GM21576 (cell line): ENCODE results near the gene AOAH.
"Not testable (repeated sequence)": the region's sequence is repeated elsewhere in the genome, so short reads cannot be mapped to it uniquely, and the experiment has no call there.

ENCODE experiments used
- ATAC-seq: cut with Tn5 transposase; IDR thresholded peaks from one replicate; pipeline ENCODE4 v1.9.1; 2021; ENCODE audit warnings: mild to moderate bottlenecking, moderate library complexity; ENCODE audit not compliant: unreplicated experiment

The AOAH gene

DNA sequence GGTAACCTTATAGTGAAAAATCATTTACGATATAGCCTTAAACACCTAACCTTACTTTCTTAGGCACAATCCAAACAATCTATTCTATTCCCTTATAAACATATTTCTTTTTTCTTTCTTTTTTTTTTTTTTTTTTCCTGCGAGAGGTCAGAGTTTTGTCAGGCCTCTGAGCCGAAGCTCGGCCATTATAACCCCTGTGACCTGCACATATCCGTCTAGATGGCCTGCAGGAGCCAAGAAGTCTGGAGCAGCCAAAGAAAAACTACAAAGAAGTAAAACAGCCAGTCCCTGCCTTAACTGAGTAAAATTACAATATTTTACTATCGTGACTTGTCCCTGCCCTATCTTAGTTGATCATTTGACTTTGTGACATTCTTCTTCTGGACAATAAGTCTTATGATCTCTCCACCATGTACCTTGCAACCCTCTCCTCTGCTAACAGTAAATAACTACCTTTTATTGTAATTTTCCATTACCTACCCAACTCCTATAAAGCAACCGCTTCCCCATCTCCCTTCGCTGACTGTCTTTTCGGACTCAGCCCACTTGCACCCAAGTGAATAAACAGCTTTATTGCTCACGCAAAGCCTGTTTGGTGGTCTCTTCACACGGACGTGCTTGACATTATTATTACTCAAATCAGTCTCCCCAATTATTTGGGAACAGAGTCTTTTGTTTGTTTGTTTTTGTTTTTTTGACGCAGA, 64.5 kb downstream of the AOAH start:
- no peak for ATAC-seq

DNA sequence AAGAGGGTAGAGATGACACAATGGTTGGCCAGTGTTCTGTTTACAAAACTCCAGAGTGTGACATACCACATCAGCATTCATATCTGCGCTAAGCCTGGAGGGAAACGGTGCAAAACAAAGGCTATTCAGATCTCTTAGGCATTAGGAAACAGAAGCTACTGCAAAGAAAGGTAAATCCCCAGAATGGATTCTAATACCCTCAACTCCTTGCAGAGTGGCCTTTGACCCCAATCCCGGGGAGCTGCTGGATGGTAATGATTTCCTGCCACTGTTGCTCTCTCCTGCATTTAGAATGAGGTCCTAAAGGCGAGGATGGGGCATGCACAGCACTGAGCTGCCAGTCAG, 65.2 kb downstream of the AOAH start:
- no peak for ATAC-seq

DNA sequence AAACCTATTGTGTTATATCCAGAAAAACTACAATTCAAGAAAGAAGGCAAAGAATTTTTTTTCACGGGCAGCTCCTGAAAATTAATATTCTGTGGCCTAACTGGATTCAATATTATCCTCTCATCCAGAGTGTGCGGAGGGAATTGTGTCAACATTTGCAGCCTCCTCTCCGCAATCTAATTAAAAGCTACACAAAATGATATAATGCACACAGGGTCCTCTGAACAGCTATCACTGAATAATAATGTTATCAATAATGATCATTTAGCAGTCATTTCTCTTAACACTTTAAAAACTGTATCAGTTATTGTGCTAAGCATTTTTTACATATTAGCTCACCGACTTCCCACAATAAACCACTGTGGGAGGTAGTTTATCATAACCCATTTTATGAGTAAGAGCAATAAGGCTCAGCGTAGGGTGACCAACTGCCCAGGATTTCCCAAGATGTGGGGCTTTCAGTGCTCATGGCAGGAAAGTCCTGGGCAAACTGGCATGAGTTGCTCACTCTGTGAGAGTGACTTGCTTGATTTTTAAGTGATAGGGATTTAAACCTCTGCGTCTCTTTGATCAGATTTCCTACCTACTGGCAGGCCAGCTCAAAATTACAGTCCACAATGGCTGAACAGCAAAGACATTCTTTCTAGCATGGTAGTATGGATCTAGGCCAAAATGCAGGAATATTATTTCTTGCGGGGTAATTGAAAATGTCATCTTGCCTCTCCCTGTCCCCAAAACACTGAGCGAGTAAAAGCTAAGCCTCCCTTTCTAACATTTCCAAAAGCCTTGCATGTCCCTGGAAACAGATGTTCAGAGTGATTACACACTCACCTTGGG, 65.7 kb downstream of the AOAH start:
- no peak for ATAC-seq

DNA sequence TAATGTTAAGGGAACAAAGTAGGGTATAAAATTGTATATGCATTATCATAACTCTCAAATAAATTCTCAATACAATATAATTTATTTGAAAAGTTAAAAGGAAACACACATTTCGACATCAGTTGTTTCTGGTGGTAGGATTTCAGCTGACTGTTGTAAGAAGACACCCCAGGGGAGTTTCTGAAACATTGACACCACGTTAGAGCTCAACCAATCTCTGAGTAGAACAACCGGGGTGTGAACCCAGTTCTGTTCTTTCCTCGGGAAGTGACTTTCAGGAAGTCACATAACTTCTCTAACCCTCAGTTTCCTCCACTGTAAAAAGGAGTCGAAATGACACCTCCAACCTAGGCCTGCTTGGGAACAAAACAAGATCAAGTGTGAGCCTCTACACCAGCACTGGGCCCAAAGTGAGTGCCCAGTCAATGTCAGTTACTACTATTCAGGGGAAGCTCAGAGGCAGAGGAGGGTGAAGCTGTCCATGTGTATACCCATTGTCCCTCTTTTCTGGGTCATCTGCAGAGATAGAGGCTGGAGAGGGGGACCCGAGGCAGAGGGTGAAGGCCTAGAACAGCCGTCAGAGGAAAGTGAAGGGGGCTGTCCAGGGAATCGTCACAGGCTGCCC, 67.1 kb downstream of the AOAH start:
- no peak for ATAC-seq

DNA sequence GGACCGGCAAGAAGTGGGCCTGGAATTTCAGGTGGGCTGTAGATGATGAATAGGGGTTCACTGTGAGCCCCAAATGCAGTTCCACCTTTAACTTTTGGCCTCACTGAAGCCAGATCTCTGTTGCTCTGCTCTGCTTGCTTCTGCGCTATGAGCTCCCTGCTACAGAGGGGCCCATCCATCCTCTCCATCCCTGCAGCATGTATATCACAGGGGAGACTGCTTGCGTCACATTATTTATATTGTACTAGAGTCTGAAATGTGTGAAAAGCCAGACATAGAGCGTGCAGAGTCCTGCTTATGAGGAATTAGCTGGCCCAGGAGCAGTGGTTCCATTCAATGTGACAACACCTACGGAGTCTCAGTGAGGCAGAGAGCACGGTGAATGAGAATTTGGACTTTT, 69.9 kb downstream of the AOAH start:
- ATAC-seq: no peak

DNA sequence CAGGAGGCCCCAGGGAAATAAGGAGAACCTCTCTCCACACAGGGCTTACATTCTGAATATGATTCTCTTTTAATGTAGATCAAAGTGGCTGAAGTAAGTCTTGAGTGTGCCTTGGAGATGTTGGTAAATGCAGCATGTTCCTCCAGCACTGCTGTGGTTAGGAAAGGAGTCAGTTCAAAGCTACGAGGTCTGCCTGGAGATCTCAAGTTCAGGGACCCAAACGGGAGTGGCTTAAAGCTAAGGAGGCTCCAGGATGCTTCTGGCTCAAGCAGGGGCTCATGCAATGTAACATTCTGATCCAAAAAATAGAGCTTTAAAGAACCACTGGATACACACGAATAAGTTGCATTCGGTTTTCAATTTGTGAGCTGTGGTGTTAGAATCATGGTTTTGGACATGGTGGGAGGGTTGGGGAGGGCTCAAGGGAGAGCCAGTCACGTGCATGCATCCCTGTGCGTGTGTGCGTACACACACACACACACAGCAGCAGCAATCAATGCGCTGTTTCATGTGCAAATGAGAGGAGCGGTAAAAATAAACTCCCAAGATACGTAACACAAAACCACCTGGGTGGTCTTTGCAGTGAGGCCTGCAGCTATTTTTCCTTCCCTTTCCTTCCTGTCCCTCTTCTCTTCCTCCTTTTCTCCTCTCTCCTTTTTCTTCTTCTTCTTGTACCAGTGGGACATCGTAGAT, 70.5 kb downstream of the AOAH start:
- ATAC-seq: no peak

DNA sequence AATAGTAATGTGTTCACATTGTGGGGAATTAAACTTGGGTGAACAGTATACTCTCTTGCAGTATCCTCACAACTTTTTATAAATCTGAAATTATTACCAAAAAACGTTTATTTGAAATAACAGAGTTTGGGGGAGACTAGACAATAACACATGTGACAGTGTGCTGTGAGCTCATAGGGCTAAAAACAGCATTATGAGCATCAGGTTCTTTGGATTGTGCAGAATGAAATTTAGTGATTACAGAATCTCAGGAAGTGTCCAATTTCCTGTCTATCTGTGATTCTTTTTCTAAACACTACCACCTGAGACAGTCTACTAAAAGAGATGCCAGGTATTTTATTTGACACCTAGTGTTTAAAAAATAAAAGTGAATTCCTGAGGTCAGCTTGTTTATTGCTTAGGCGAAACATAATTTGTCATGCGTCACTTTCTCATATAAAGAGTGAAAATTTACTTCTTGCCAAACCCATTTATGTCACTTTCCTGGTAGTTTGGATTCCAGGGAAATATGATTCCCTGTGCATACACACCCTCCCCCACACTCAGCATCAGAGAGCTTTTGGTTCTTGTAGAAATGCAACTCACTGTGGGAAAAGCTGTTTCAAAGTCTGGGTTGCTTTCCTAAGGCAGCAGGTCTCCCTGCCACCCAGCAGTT, 71.2 kb downstream of the AOAH start:
- ATAC-seq: no peak

DNA sequence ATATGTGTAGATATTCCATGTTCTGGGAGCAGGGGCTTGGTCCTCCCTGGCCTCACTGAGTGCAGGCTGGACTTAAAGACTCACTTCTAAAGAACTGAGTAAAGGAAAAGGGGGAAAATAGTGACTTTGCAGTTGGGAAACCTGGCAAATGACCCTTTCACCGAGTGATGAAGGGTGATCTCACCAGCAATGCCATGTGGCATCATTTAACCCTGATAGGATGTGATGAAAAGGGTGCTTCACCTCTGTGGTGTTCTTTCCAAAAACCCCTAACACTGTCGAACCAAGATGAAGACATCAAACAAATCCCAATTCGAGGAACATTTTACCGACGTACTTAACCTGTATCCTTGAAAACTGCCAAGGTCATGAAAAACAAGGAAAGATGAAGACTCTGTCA, 71.9 kb downstream of the AOAH start:
- no peak for ATAC-seq

DNA sequence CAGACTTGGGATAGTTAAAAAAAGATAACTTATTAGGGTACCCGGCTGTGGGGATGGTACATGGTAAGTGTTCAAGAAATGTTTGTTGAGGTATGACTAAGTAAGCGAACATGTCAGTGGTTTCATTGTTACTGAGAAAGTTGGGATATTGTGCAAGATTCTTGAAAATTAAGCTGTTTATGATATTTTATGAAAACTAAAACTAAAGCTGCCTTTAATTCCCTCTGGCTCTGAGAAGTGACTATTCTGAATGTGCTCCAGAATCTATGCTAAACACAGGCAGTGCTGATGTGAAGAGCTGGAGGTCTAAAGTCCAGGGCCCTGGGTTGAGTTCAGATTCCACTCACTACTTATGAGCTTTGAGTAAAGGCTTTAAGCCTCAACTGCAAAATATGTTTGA, 72.9 kb downstream of the AOAH start:
- no peak for ATAC-seq

DNA sequence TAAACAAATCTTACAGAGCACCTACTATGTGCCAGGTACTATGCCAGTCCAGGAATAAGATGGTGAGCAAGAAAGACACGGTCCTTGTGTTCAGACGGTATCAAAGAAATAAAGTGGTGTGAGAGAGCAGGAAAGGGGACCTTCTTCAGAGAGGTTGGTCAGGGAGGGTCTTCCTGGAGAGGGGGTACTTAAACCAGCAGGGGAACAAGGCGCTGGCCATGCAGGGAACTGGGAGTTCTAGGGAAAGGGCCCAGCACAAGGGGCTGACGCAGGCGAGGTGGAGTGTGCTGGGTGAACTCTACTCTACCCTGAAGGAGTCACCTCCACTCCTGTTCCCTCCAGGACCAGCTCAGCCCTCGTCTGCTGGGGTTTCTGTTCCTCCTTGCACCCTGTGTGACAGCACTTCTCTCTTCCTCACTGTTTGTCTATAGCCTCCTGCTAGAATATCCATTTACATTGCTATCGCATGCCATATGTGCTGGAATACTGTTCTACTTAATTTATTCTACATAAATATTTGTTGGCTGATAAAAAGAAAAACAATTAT, 73.5 kb downstream of the AOAH start:
- no peak for ATAC-seq

DNA sequence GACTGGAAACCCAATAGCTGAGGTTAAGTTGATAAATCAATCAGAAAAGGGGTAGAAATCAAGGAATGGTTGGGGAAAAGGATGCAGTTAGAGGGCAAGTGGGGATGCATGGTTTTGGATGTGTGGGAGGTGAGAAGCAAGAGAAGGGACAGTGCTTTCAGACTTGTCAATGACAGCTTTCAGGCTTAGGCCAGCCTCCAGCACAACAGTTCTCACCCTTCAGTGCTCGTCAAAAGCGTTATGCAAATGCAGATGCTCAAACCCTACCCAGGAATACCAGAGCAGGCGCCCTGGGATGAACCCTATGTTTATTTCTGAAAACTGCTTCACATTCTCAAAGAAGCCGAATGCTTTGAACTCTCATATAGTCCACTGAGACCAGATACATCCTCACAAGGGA, 74.0 kb downstream of the AOAH start:
- ATAC-seq: no peak

DNA sequence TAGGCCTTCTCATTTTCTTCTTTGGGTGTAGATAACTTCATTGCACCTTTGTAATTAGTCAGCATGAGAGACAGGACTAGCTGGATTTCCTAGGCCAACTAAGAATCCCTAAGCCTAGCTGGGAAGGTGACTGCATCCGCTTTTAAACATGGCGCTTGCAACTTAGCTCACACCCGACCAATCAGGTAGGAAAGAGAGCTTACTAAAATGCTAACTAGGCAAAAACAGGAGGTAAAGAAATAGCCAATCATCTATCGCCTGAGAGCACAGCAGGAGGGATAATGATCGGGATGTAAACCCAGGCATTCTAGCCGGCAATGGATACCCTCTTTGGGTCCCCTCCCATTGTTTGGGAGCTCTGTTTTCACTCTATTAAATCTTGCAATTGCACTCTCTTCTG, 75.0 kb downstream of the AOAH start:
- ATAC-seq: not testable (repeated sequence)

DNA sequence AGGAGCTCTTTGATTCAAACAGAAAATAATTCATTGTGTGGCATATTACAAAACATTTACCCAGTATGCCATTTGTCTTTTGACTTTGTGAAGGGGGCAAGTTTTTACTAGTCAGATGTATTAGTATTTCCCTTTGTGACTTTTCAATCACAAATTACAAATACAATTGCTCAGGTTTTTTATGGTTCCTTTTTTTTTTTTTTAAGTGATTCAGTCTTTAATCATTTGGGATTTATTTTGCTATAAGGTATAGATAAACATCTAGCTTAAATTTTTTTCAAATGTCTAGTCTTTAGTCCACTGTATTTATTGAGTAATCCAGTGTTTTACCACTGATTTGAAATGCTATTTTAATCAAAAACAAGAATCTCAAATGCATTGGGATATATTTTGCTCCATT, 75.9 kb downstream of the AOAH start:
- no peak for ATAC-seq

DNA sequence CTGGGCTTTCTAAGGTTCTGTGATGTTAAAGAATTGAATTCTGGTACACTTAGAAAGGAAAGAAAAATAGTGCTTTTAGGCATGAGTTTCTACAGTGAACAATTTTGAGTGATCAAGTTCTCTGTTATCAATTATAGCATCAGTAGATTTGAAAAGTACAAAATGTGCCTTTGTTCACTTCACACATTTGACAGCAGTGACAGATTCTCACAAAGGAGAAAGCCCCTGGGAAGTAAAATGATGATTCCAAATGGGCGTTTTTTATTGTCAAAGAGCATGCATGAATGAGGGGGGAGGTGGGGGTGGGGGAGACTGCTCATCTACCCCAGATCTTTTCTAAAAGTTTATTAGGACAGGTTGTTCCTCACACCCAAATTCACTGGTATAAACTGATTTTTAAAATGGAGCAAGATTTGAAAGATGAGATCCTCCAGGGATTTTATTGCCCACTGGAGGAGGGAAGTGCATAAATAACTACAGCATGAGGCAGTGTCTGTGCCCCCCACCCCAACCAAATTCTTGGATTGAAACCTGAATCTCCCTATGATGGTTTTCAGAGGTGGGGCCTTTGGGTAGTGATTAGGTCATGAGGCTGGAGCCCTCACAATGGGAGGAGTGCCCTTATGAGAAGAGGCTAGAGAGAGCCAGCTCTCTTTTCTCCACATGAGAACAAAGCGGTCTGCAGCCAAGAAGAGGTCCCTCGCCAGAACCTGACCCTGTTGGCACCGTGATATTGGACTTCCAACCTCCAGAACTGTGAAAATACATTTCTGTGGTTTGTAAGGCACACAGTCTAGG, 79.5 kb downstream of the AOAH start:
- no peak for ATAC-seq

DNA sequence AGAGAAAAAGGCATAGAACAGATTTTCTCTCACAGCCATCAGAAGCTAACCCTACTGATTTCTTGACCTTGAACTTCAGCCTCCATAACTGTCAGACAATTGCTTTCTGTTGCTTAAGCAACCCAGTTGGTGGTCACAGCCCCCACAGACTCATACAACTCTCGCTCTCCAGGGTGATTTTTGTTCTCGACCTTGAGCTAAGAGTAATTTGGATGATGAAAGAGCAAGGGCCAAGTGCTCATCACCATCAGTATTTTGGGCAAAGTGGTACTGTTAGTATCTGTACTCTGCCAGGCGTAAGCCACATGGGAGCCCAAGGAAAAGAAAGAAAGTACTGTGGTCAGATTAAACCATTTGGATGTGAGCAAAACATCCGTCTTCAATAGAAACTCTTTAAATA, 81.9 kb downstream of the AOAH start:
- ATAC-seq: no peak

DNA sequence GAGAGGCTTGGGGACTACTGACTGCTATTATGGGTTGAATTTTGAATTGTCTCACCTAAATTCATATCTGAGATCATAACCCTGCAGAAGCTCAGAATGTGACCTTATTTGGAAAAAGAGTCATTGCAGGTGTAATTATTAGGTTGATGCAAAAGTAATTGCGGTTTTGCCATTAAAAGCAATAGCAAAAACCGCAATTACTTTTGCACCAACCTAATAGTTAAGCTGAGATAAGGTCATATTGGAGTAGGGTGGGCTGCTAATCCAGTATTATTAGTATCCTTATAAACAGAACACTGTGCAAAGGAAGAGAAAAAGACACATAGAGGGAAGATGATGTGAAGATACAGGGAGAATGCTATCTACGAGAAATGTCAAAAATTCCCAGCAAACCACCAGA, 82.3 kb downstream of the AOAH start:
- no peak for ATAC-seq

DNA sequence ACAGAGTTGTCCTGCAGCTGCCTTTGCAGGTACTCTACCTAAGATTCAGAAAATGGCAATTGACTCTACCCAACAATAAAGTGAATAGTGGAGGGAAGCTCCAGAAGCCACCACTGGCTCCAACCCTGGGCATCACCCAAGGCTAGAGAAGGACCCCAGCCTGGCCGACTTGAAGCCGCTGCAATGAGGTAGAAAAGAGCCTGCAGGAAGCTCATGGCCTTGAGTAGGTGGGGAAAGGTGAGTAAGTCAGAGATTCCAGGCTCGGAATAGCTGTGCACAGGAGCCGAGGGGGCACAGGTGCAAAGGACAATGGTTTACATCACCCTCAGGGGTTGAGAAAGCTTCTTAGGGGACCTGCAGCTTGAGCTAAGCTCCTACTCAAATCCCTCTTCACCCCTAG, 83.6 kb downstream of the AOAH start:
- no peak for ATAC-seq

DNA sequence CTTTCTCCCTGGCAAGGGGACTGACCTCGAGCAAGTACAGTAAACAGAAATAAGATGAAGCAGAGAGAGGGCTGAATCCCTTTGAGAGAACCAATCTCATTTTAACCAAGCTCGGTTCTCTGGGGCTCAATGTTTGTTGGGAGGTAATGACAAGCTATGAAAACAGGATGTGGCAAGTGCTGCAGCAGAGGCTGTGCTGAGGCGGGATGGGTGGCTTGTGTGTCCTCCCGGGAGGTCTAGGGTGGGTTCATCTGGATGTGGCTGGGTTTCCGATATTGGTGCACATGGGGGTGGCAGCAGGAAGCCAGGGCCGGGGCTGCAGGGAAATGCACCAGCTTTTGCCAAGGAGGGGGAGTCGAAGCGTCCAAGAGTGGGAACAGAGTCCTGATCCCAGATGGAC, 84.5 kb downstream of the AOAH start:
- ATAC-seq: no peak

DNA sequence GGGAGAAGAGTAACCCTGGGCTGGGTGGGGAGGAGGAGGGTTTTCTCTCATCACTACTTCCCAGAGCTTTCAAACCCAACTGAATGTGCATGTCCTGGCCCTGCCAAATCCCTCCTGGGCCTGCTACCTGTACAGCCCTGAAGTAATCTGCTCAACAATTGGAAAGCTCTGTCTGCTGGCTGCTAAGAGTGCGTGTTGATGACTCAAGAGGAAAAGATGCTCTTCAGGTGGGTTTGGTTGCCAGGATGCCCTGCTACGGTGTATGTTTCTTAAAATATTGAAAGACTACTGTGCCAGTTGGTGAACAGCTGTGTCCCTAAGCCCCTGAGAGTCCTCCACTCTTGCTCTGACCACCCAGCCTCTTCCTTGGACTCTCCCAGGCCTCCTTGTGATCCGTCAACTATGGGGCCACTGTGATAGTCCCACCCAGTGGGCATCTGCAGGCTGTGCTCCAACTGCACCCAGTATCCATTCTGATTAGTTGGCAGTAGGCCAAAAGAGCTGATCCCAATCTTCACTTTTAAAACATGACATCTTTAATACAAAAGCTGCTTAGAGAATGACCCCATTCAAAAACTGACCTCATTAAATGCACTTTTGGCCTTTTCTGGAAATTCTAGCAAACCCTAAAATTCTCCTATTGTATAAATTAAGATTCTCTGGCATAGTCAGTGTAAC, 85.6 kb downstream of the AOAH start:
- ATAC-seq: no peak
